ENCODE measurements around the gene KLK7. TPM values are rescaled to one million over a fixed set of nuclear protein-coding genes. Genes with fewer than 3 reads are reported as not detected.

Gene KLK7
- total RNA-seq, 4 donors from 2014 or later, result 0.31 to 16.7 TPM; not detected in 2

GRCh38 chr19:50981587-50982146 lies 2.0 kb downstream of the KLK7 start:
- H3K36me3 ChIP-seq, result no peaks in the 10 kb centered on the region
- H3K27ac ChIP-seq, result no peak overlapping the region
- ATAC-seq, result no peak
- no peaks in the 10 kb centered on the region for H3K4me1 ChIP-seq
- peaks cover 0 to 4% (median 0%) of the 10 kb centered on the region in 3 donors for H3K9me3 ChIP-seq
- 48% methylated on average over 6 to 7 of the region's 11 CpGs for WGBS, 2 donors (ENCODE audit: low coverage in 1 of 2)
- H3K27me3 ChIP-seq, result peaks cover 91% of the 10 kb centered on the region
- no peak overlapping the region for H3K4me3 ChIP-seq
- TF ChIP-seq POLR2AphosphoS5 (IDR thresholded peaks at IDR 0.05) (no peak), EP300 (IDR thresholded peaks at IDR 0.05) (no peak), CTCF (IDR thresholded peaks at IDR 0.05) (no peak), POLR2A (IDR thresholded peaks at IDR 0.05) (no peak)

GRCh38 chr19:50980208-50980607 lies 3.5 kb downstream of the KLK7 start:
- H3K4me1 ChIP-seq, result no peaks in the 10 kb centered on the region
- ATAC-seq, result no peak
- H3K4me3 ChIP-seq, result no peak overlapping the region
- TF ChIP-seq EP300 (IDR thresholded peaks at IDR 0.05) (no peak), POLR2A (IDR thresholded peaks at IDR 0.05) (no peak), POLR2AphosphoS5 (IDR thresholded peaks at IDR 0.05) (no peak), CTCF (IDR thresholded peaks at IDR 0.05) (no peak)
- H3K27ac ChIP-seq, result no peak overlapping the region
- H3K9me3 ChIP-seq, result no peaks in the 10 kb centered on the region
- H3K36me3 ChIP-seq, result no peaks in the 10 kb centered on the region
- peaks cover 94% of the 10 kb centered on the region for H3K27me3 ChIP-seq
- WGBS, 2 donors (ENCODE audit: low coverage in 1 of 2), result 30 to 50% methylated on average over 2 to 3 of the region's 13 CpGs

- TF ChIP-seq POLR2AphosphoS5 (IDR thresholded peaks at IDR 0.05) (no peak), CTCF (IDR thresholded peaks at IDR 0.05) (no peak), EP300 (IDR thresholded peaks at IDR 0.05) (no peak), POLR2A (IDR thresholded peaks at IDR 0.05) (no peak)
- WGBS, 2 donors (ENCODE audit: low coverage in 1 of 2), result 0 to 40% methylated on average over 1 of the region's 8 CpGs
- peaks cover 91% of the 10 kb centered on the region for H3K27me3 ChIP-seq
- ATAC-seq, result no peak
- no peaks in the 10 kb centered on the region for H3K36me3 ChIP-seq
- H3K27ac ChIP-seq, result no peak overlapping the region
- H3K4me3 ChIP-seq, result no peak overlapping the region
- H3K4me1 ChIP-seq, result no peaks in the 10 kb centered on the region
- H3K9me3 ChIP-seq, result no peaks in the 10 kb centered on the region
Observed at GRCh38 chr19:50979758-50980157, 4.0 kb downstream of the KLK7 start.

- H3K27ac ChIP-seq, result no peak overlapping the region
- H3K4me1 ChIP-seq, result no peaks in the 10 kb centered on the region
- TF ChIP-seq POLR2AphosphoS5 (IDR thresholded peaks at IDR 0.05) (no peak), POLR2A (IDR thresholded peaks at IDR 0.05) (no peak), CTCF (IDR thresholded peaks at IDR 0.05) (no peak), EP300 (IDR thresholded peaks at IDR 0.05) (no peak)
- no peak overlapping the region for H3K4me3 ChIP-seq
- H3K27me3 ChIP-seq, result peaks cover 92% of the 10 kb centered on the region
- no peak for ATAC-seq
- no peaks in the 10 kb centered on the region for H3K36me3 ChIP-seq
- H3K9me3 ChIP-seq, result no peaks in the 10 kb centered on the region
- WGBS, 2 donors (ENCODE audit: low coverage in 1 of 2), result 36 to 54% methylated on average over 5 of the region's 5 CpGs
Observed at GRCh38 chr19:50978772-50979390, 4.8 kb downstream of the KLK7 start.

GRCh38 chr19:50977626-50978025 lies 6.1 kb downstream of the KLK7 start:
- TF ChIP-seq EP300 (IDR thresholded peaks at IDR 0.05) (no peak), POLR2AphosphoS5 (IDR thresholded peaks at IDR 0.05) (no peak), POLR2A (IDR thresholded peaks at IDR 0.05) (no peak), CTCF (IDR thresholded peaks at IDR 0.05) (no peak)

More at GRCh38 chr19:50977626-50978025, 6.1 kb downstream of the KLK7 start:
- Histone ChIP-seq H3K9me3 (no peaks in the 10 kb centered on the region), H3K27me3 (peaks cover 95% of the 10 kb centered on the region), H3K4me1 (no peaks in the 10 kb centered on the region), H3K36me3 (no peaks in the 10 kb centered on the region), H3K4me3 (no peak overlapping the region), H3K27ac (no peak overlapping the region)
- WGBS, 2 donors (ENCODE audit: low coverage in 1 of 2), result 76% methylated on average over 2 of the region's 4 CpGs; no CpG with 5 or more reads in 1 of the 2 donors
- no peak for ATAC-seq

All from gastroesophageal sphincter (tissue), 4 donors.